Liver (tissue), 9 donors: ENCODE measurements around the gene CSRP1. TPM values are rescaled to one million over a fixed set of nuclear protein-coding genes. Genes with fewer than 3 reads are reported as not detected.

Experiments used
- DNase-seq: peaks from one replicate; pipeline ENCODE4 v3.0.0-alpha.2; 2017; ENCODE audit warnings: low spot score
- H3K27ac ChIP-seq, 2 donors: one replicate each; pipeline ENCODE4 v1.7.0; 2013; ENCODE audit warnings: inconsistent platforms in 2 of 2, low read length in 2 of 2, control low read depth in 1 of 2, low read depth in 1 of 2, mild to moderate bottlenecking in 1 of 2
- H3K27me3 ChIP-seq, 4 donors: one replicate each; pipeline versions ENCODE4 v1.6.1 to v1.7.0; 2013; ENCODE audit warnings: low read length in 3 of 4, inconsistent platforms in 1 of 4, mild to moderate bottlenecking in 1 of 4, moderate library complexity in 1 of 4; ENCODE audit not compliant: control insufficient read depth in 4 of 4, insufficient read depth in 4 of 4
- H3K36me3 ChIP-seq, 4 donors: one replicate each; pipeline versions ENCODE4 v1.6.1 to v1.7.0; 2013; ENCODE audit warnings: low read length in 3 of 4, mild to moderate bottlenecking in 3 of 4, low read depth in 1 of 4, moderate library complexity in 1 of 4; ENCODE audit not compliant: control insufficient read depth in 4 of 4, insufficient read depth in 3 of 4
- H3K4me1 ChIP-seq, 4 donors: one replicate each; pipeline versions ENCODE4 v1.6.1 to v1.7.0; 2013; ENCODE audit warnings: low read length in 3 of 4, mild to moderate bottlenecking in 3 of 4, moderate library complexity in 1 of 4; ENCODE audit not compliant: control insufficient read depth in 4 of 4, insufficient read depth in 4 of 4
- H3K4me3 ChIP-seq, 3 donors: one replicate each; pipeline versions ENCODE4 v1.6.1 to v1.7.0; 2013; ENCODE audit warnings: low read length in 3 of 3, control low read depth in 1 of 3, low read depth in 1 of 3, mild to moderate bottlenecking in 1 of 3
- H3K9ac ChIP-seq, 2 donors: one replicate each; pipeline ENCODE4 v1.7.0; 2013; ENCODE audit warnings: low read length in 2 of 2, mild to moderate bottlenecking in 2 of 2, moderate library complexity in 2 of 2, control low read depth in 1 of 2, low read depth in 1 of 2
- H3K9me3 ChIP-seq, 4 donors: one replicate each; pipeline versions ENCODE4 v1.6.1 to v1.7.0; 2013; ENCODE audit warnings: low read length in 3 of 4; ENCODE audit not compliant: control insufficient read depth in 4 of 4
- EGR1 ChIP-seq, 2 donors: IDR thresholded peaks; 2 replicates each; pipeline ENCODE4 v1.6.1; 2016 to 2018; ENCODE audit warnings: antibody characterized with exemption in 2 of 2, low read depth in 2 of 2
- FOXA1 ChIP-seq: IDR thresholded peaks from 2 replicates; pipeline ENCODE4 v1.6.1; 2016; ENCODE audit warnings: antibody characterized with exemption
- FOXA2 ChIP-seq: IDR thresholded peaks from 2 replicates; pipeline ENCODE4 v1.6.1; 2016; ENCODE audit warnings: antibody characterized with exemption
- GABPA ChIP-seq, 2 donors: IDR thresholded peaks in 1 of 2; conservative IDR thresholded peaks in 1 of 2; 2 replicates each; pipeline ENCODE4 v1.6.1; 2016; ENCODE audit warnings: antibody characterized with exemption in 2 of 2, mild to moderate bottlenecking in 1 of 2, moderate library complexity in 1 of 2
- JUND ChIP-seq, 2 donors: IDR thresholded peaks; 2 replicates each; pipeline ENCODE4 v1.6.1; 2016; ENCODE audit warnings: antibody characterized with exemption in 2 of 2
- NR2F2 ChIP-seq: IDR thresholded peaks from 2 replicates; pipeline ENCODE4 v1.6.1; 2016; ENCODE audit warnings: antibody characterized with exemption
- RXRA ChIP-seq, 2 donors: IDR thresholded peaks; 2 replicates each; pipeline ENCODE4 v1.6.1; 2017 to 2018; ENCODE audit warnings: antibody characterized with exemption in 2 of 2, mild to moderate bottlenecking in 1 of 2
- SP1 ChIP-seq: IDR thresholded peaks from 2 replicates; pipeline ENCODE4 v1.6.1; 2018; ENCODE audit warnings: antibody characterized with exemption, mild to moderate bottlenecking
- YY1 ChIP-seq: IDR thresholded peaks from 2 replicates; pipeline ENCODE4 v1.6.1; 2016; ENCODE audit warnings: antibody characterized with exemption, mild to moderate bottlenecking
- WGBS: extraction: QIAGEN DNeasy Blood & Tissue Kit; methylation state at CpG from one replicate; pipeline ENCODE4 v1.1.7; 2013; 5-methylcytosine and 5-hydroxymethylcytosine counted together
- polyA plus RNA-seq, 2 donors: library from polyadenylated mRNA; stranded (reverse) in 1 of 2; unstranded in 1 of 2; fragments of 200-250 nt in 1 of 2; fragments of >200 nt in 1 of 2; fragmentation: Nextera tagmentation in 1 of 2; extraction: Ambion mirVana in 1 of 2; gene quantifications; one replicate each; pipeline versions ENCODE4 v1.2.1 to v1.2.3, GENCODE V29; 2013 to 2015
- total RNA-seq, 2 donors: library from RNA; depleted of rRNA; stranded (reverse); fragments of >200 nt; gene quantifications; one replicate each; pipeline ENCODE4 v1.2.3, GENCODE V29; 2014
- TF ChIP-seq, protein P1 (sequence below): IDR thresholded peaks from 2 replicates; pipeline ENCODE4 v1.6.1; 2016; ENCODE audit warnings: antibody characterized with exemption
- TF ChIP-seq, protein P2 (sequence below): IDR thresholded peaks from 2 replicates; pipeline ENCODE4 v1.6.1; 2016; ENCODE audit warnings: antibody characterized with exemption
- TF ChIP-seq, protein P3 (sequence below): IDR thresholded peaks from 2 replicates; pipeline ENCODE4 v1.6.1; 2016; ENCODE audit warnings: antibody characterized with exemption, mild to moderate bottlenecking
- TF ChIP-seq, protein P4 (sequence below): IDR thresholded peaks from 2 replicates; pipeline ENCODE4 v1.6.1; 2016; ENCODE audit warnings: antibody characterized with exemption
- donor health status: healthy.
- donor health status: healthy.
- donor health status: healthy.
- donor health status: healthy.
- donor health status: healthy.

CSRP1 gene
- total and polyA plus RNA-seq, 4 donors, result 42.7 to 96.9 (median 68.3) TPM

DNA sequence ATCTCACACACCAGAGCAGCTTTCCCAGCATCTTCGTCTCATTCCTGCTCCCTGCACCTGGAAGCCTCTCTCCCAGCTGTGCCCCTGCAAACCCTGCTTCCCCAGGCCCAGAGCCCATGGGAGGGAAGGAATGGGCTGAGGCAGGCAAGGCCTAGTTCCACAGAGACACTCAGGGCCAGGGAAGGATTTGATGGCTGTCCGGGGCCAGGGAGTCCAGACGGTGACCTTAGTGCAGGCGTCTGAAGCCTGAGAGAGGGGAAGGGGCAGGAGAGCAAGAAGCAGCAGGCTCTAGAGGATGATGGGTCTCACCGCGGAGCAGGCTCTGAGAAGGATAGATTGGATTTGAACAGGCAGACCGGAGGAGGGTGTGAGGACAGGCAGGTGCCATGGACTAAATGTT, 63.2 kb downstream of the CSRP1 start:
- DNase-seq, result no peak
- no peak overlapping the region for H3K9ac ChIP-seq
- no peaks in the 10 kb centered on the region for H3K36me3 ChIP-seq
- peaks cover 0 to 1% (median 0%) of the 10 kb centered on the region in 4 donors for H3K4me1 ChIP-seq
- WGBS, result 91% methylated on average over 7 of the region's 7 CpGs
- TF ChIP-seq NR2F2 (no peak), FOXA2 (no peak)
- no peak overlapping the region for H3K27ac ChIP-seq
- H3K27me3 ChIP-seq, result no peaks in the 10 kb centered on the region
- no peaks in the 10 kb centered on the region for H3K9me3 ChIP-seq
- H3K4me3 ChIP-seq, result no peak overlapping the region

DNA sequence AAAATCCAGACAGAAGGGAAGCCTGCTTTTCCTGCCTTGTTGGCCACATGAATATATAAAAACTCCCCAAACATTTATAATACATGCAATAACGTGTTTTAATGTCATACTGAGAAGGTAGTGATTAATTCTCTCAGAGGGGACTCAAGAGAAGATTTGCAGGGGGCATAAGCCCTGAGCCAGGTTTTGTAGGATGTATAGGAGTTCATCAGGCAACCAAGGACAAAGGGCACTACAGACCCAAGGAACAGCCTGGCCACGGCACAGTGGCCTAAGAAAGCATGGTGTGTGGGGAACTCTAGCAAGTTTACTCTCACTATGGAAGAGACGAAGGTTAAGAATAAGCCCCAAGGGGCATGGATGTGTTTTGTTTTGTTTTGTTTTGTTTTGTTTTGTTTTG, 70.0 kb downstream of the CSRP1 start:
- no peak overlapping the region for H3K9ac ChIP-seq
- DNase-seq, result no peak
- TF ChIP-seq, protein P1, sequence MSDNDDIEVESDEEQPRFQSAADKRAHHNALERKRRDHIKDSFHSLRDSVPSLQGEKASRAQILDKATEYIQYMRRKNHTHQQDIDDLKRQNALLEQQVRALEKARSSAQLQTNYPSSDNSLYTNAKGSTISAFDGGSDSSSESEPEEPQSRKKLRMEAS, result no peak
- TF ChIP-seq SP1, result no peak
- 66% methylated on average over 3 of the region's 3 CpGs for WGBS
- no peaks in the 10 kb centered on the region for H3K27me3 ChIP-seq
- H3K36me3 ChIP-seq, result no peaks in the 10 kb centered on the region
- no peaks in the 10 kb centered on the region for H3K9me3 ChIP-seq
- peaks cover 0 to 6% (median 3%) of the 10 kb centered on the region in 4 donors for H3K4me1 ChIP-seq
- no peak overlapping the region for H3K4me3 ChIP-seq
- H3K27ac ChIP-seq, result no peak overlapping the region

DNA sequence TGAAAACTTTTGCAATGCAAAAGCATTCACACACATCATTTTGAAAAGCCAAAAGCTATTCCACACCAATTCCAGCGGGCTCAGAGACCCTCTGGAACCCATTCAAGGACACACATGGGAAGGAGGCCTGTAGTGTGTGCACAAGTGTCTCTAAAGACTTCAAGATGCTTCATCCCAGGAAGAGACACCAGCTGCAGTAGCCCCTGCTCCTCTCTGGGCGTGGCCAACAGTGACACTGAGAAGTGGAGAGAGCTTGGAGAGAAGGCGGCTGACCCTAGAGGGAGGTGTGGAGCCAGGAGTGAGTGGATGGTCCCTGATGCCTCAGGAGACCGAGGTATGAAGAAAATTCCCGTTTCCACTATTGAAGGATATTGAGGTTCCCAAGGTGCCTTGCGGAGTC, 70.5 kb downstream of the CSRP1 start:
- Histone ChIP-seq H3K27ac (no peak overlapping the region), H3K9me3 (no peaks in the 10 kb centered on the region), H3K36me3 (no peaks in the 10 kb centered on the region), H3K4me3 (no peak overlapping the region), H3K9ac (no peak overlapping the region), H3K4me1 (peaks cover 0 to 6% (median 3%) of the 10 kb centered on the region in 4 donors), H3K27me3 (no peaks in the 10 kb centered on the region)
- 65% methylated on average over 6 of the region's 6 CpGs for WGBS
- TF ChIP-seq EGR1 (IDR thresholded peaks at IDR 0.05; ENCODE audit: low read depth in 2 of 2) (no peak), JUND (IDR thresholded peaks at IDR 0.05) (no peak), FOXA1 (no peak)
- TF ChIP-seq, protein P1, result no peak
- DNase-seq, result no peak

DNA sequence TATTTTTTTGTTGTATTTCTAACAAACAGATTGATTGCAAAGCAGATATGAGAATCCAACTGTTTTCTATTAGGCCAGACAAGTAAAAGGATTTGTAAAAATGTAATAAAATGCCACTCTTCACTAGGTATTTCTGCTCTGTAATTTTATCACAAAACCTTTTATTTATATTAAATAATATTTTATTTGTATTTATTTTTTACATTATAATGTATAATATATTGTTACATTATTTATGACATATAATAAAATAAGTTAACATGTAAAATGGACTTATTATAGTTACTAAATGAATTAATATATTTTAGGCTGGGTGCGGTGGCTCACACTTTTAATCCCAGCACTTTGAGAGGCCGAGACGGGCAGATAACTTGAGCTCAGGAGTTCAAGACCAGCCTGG, 72.7 kb downstream of the CSRP1 start:
- no peak for TF ChIP-seq FOXA2
- H3K4me3 ChIP-seq, result no peak overlapping the region
- H3K9ac ChIP-seq, result no peak overlapping the region
- H3K36me3 ChIP-seq, result no peaks in the 10 kb centered on the region
- no peaks in the 10 kb centered on the region for H3K9me3 ChIP-seq
- 94% methylated on average over 3 of the region's 3 CpGs for WGBS
- no peak for DNase-seq
- H3K27ac ChIP-seq, result no peak overlapping the region
- peaks cover 0 to 6% (median 3%) of the 10 kb centered on the region in 4 donors for H3K4me1 ChIP-seq
- H3K27me3 ChIP-seq, result no peaks in the 10 kb centered on the region

DNA sequence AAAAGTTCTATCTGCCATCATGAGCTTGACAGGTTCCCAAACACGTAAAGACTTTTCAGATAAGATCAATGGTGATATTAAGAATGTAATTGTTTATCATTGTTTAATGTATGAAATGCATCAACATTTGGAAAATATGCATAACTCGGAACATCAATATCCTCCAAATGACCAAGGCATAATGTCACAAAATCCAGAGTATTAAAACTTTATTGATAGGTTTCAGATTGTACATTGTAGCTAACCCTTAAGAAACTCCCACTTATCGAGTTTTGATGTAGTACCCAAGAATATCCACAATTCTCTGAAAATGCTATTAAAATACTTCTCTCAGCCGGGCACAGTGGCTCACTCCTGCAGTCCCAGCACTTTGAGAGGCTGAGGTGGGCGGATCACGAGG, 73.3 kb downstream of the CSRP1 start:
- Histone ChIP-seq H3K4me3 (no peak overlapping the region), H3K9ac (no peak overlapping the region), H3K36me3 (no peaks in the 10 kb centered on the region), H3K27me3 (no peaks in the 10 kb centered on the region), H3K27ac (no peak overlapping the region), H3K4me1 (peaks cover 0 to 6% (median 3%) of the 10 kb centered on the region in 4 donors), H3K9me3 (no peaks in the 10 kb centered on the region)
- DNase-seq, result no peak
- WGBS, result 83% methylated on average over 6 of the region's 6 CpGs
- TF ChIP-seq, protein P2, sequence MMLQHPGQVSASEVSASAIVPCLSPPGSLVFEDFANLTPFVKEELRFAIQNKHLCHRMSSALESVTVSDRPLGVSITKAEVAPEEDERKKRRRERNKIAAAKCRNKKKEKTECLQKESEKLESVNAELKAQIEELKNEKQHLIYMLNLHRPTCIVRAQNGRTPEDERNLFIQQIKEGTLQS, result no peak
- TF ChIP-seq FOXA2 (no peak), EGR1 (IDR thresholded peaks at IDR 0.05; ENCODE audit: low read depth in 2 of 2) (no peak), RXRA (IDR thresholded peaks at IDR 0.05) (no peak), YY1 (no peak), GABPA (IDR thresholded peaks at IDR 0.05 in 1 of 2, conservative IDR thresholded peaks at IDR 0.05 in 1 of 2) (no peak), JUND (IDR thresholded peaks at IDR 0.05) (no peak)
- TF ChIP-seq, protein P3, sequence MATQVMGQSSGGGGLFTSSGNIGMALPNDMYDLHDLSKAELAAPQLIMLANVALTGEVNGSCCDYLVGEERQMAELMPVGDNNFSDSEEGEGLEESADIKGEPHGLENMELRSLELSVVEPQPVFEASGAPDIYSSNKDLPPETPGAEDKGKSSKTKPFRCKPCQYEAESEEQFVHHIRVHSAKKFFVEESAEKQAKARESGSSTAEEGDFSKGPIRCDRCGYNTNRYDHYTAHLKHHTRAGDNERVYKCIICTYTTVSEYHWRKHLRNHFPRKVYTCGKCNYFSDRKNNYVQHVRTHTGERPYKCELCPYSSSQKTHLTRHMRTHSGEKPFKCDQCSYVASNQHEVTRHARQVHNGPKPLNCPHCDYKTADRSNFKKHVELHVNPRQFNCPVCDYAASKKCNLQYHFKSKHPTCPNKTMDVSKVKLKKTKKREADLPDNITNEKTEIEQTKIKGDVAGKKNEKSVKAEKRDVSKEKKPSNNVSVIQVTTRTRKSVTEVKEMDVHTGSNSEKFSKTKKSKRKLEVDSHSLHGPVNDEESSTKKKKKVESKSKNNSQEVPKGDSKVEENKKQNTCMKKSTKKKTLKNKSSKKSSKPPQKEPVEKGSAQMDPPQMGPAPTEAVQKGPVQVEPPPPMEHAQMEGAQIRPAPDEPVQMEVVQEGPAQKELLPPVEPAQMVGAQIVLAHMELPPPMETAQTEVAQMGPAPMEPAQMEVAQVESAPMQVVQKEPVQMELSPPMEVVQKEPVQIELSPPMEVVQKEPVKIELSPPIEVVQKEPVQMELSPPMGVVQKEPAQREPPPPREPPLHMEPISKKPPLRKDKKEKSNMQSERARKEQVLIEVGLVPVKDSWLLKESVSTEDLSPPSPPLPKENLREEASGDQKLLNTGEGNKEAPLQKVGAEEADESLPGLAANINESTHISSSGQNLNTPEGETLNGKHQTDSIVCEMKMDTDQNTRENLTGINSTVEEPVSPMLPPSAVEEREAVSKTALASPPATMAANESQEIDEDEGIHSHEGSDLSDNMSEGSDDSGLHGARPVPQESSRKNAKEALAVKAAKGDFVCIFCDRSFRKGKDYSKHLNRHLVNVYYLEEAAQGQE, result no peak
- TF ChIP-seq, protein P4, sequence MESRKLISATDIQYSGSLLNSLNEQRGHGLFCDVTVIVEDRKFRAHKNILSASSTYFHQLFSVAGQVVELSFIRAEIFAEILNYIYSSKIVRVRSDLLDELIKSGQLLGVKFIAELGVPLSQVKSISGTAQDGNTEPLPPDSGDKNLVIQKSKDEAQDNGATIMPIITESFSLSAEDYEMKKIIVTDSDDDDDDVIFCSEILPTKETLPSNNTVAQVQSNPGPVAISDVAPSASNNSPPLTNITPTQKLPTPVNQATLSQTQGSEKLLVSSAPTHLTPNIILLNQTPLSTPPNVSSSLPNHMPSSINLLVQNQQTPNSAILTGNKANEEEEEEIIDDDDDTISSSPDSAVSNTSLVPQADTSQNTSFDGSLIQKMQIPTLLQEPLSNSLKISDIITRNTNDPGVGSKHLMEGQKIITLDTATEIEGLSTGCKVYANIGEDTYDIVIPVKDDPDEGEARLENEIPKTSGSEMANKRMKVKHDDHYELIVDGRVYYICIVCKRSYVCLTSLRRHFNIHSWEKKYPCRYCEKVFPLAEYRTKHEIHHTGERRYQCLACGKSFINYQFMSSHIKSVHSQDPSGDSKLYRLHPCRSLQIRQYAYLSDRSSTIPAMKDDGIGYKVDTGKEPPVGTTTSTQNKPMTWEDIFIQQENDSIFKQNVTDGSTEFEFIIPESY, result no peak
